ENCODE measurements around the gene VSIG10.

- TF ChIP-seq CTCF (conservative IDR thresholded peaks at IDR 0.05; ENCODE audit: low read length) (no peak), EZH2phosphoT487 (IDR thresholded peaks at IDR 0.05; ENCODE audit: borderline replicate concordance, low read depth, low read length) (no peak)
These were observed 3.2 kb upstream of the VSIG10 start for GRCh38 chr12:118107011-118107410.
